SK-N-SH (cell line): Measurements from ENCODE around the gene SNX3. TPM values are rescaled to one million over a fixed set of nuclear protein-coding genes. Genes with fewer than 3 reads are reported as not detected.

Source experiments
- CTCF ChIA-PET: fragments of 300-600, 350-600 bp; formaldehyde crosslinking; extraction: SDS; loops from one replicate; lab custom pipeline; 2021; lab: Yijun Ruan, JAX
- POLR2A ChIA-PET: fragments of 350-600 bp; sonication (Branson Sonifier 250); formaldehyde crosslinking; extraction: SDS; loops from one replicate; lab custom pipeline; 2020; ENCODE audit warnings: antibody characterized with exemption, inconsistent platforms; lab: Yijun Ruan, JAX
- DNase-seq: peaks from one replicate; pipeline ENCODE4 v3.0.0; 2012
- H2AFZ ChIP-seq: fragments of 200-600 bp; sonication (generic); 2 replicates; pipeline ENCODE4 v1.8.1; 2016; ENCODE audit warnings: antibody characterized with exemption, mild to moderate bottlenecking, low read depth
- H3F3A ChIP-seq: fragments of 200-600 bp; sonication (generic); replicated peaks from 2 replicates; pipeline ENCODE3; 2016; ENCODE audit warnings: antibody characterized with exemption, mild to moderate bottlenecking; ENCODE audit not compliant: insufficient read depth
- H3K27ac ChIP-seq, 2 experiments: fragments of 200-500 bp in 1 of 2; fragments of 200-600 bp in 1 of 2; sonication (Bioruptor generic) in 1 of 2; sonication (generic), shearing (Covaris generic) in 1 of 2; 2 replicates each; pipeline versions ENCODE4 v1.5.1 to v1.6.1; 2014 to 2016; ENCODE audit warnings: low read depth in 2 of 2, inconsistent platforms in 1 of 2, low read length in 1 of 2, mild to moderate bottlenecking in 1 of 2, mixed read lengths in 1 of 2
- H3K27me3 ChIP-seq: fragments of 200-600 bp; sonication (generic), shearing (Covaris generic); 2 replicates; pipeline ENCODE4 v1.6.1; 2016; ENCODE audit warnings: mixed run types; ENCODE audit not compliant: insufficient read depth
- H3K36me3 ChIP-seq, 2 experiments: fragments of 200-500 bp in 1 of 2; fragments of 200-600 bp in 1 of 2; sonication (Bioruptor generic) in 1 of 2; sonication (generic) in 1 of 2; replicated peaks in 1 of 2; 2 replicates each; pipeline versions ENCODE3 to v1.5.1; 2014 to 2016; ENCODE audit warnings: low read length in 1 of 2, mild to moderate bottlenecking in 1 of 2; ENCODE audit not compliant: insufficient read depth in 2 of 2, control insufficient read depth in 1 of 2
- H3K4me1 ChIP-seq, 2 experiments: fragments of 200-500 bp in 1 of 2; fragments of 200-600 bp in 1 of 2; sonication (Bioruptor generic) in 1 of 2; sonication (generic), shearing (Covaris generic) in 1 of 2; 2 replicates each; pipeline versions ENCODE4 v1.5.1 to v1.6.1; 2014 to 2016; ENCODE audit warnings: low read depth in 1 of 2, low read length in 1 of 2, mixed run types in 1 of 2; ENCODE audit not compliant: insufficient read depth in 2 of 2, control insufficient read depth in 1 of 2
- H3K4me2 ChIP-seq: fragments of 200-600 bp; sonication (generic), shearing (Covaris generic); 2 replicates; pipeline ENCODE4 v1.6.1; 2017; ENCODE audit warnings: mixed run types
- H3K4me3 ChIP-seq, 2 experiments: fragments of 200-500 bp in 1 of 2; fragments of 200-600 bp in 1 of 2; sonication (Bioruptor generic) in 1 of 2; sonication (generic), shearing (Covaris generic) in 1 of 2; 2 replicates each; pipeline versions ENCODE4 v1.5.1 to v1.8.1; 2014 to 2016; ENCODE audit warnings: low read depth in 2 of 2, inconsistent platforms in 1 of 2, low read length in 1 of 2, mild to moderate bottlenecking in 1 of 2, mixed read lengths in 1 of 2, moderate library complexity in 1 of 2
- H3K79me2 ChIP-seq: fragments of 200-600 bp; sonication (generic); 2 replicates; pipeline ENCODE4 v1.8.1; 2017; ENCODE audit warnings: mild to moderate bottlenecking; ENCODE audit not compliant: insufficient read depth
- H3K9ac ChIP-seq: fragments of 200-600 bp; sonication (generic); 2 replicates; pipeline ENCODE4 v1.6.1; 2017; ENCODE audit warnings: mixed run types
- H3K9me2 ChIP-seq: fragments of 200-600 bp; sonication (generic); 2 replicates; pipeline ENCODE4 v1.6.1; 2017; ENCODE audit warnings: mixed run types
- H3K9me3 ChIP-seq: fragments of 200-600 bp; sonication (generic); 2 replicates; pipeline ENCODE4 v1.6.1; 2017; ENCODE audit warnings: mixed run types, mild to moderate bottlenecking, moderate library complexity
- H4K20me1 ChIP-seq: fragments of 200-600 bp; sonication (generic); 2 replicates; pipeline ENCODE4 v1.6.1; 2017; ENCODE audit warnings: mild to moderate bottlenecking, mixed run types; ENCODE audit not compliant: insufficient read depth
- CTCF ChIP-seq: fragments of 200-600 bp; sonication (generic); IDR thresholded peaks from 2 replicates; pipeline ENCODE4 v1.6.1; 2017; ENCODE audit warnings: antibody characterized with exemption, mild to moderate bottlenecking, moderate library complexity
- EZH2phosphoT487 ChIP-seq: fragments of 200-600 bp; sonication (generic); IDR thresholded peaks from 2 replicates; pipeline ENCODE4 v1.6.1; 2017; ENCODE audit warnings: low read depth, mixed run types, mild to moderate bottlenecking, antibody characterized with exemption, moderate library complexity, borderline replicate concordance
- FOXM1 ChIP-seq: IDR thresholded peaks from 2 replicates; pipeline ENCODE4 v1.4.0; 2012; ENCODE audit warnings: low read depth, mild to moderate bottlenecking
- GATA2 ChIP-seq: sonication (generic); formaldehyde crosslinking; IDR thresholded peaks from 2 replicates; pipeline ENCODE4 v1.5.0; 2020; ENCODE audit warnings: mild to moderate bottlenecking, missing genetic modification reagents
- MEF2A ChIP-seq: IDR thresholded peaks from 2 replicates; pipeline ENCODE4 v1.4.0; 2012; ENCODE audit warnings: low read depth, borderline replicate concordance
- MXI1 ChIP-seq: IDR thresholded peaks from 2 replicates; pipeline ENCODE4 v1.6.1; 2012; ENCODE audit warnings: mild to moderate bottlenecking, low read depth, low read length, improper control_type of control experiment
- POLR2AphosphoS5 ChIP-seq: IDR thresholded peaks from 2 replicates; pipeline ENCODE4 v1.6.1; 2012; ENCODE audit warnings: low read depth, low read length
- RCOR1 ChIP-seq: fragments of 150-350 bp; IDR thresholded peaks from 2 replicates; pipeline ENCODE4 v1.6.1; 2017; ENCODE audit warnings: antibody characterized with exemption, low read length
- RFX5 ChIP-seq: IDR thresholded peaks from 2 replicates; pipeline ENCODE4 v1.6.1; 2012; ENCODE audit warnings: mild to moderate bottlenecking, improper control_type of control experiment, low read length
- RXRA ChIP-seq: IDR thresholded peaks from 2 replicates; pipeline ENCODE4 v1.4.0; 2012; ENCODE audit warnings: low read depth, mild to moderate bottlenecking, borderline replicate concordance
- TAF1 ChIP-seq: IDR thresholded peaks from 2 replicates; pipeline ENCODE4 v1.6.1; 2012; ENCODE audit warnings: low read depth, mild to moderate bottlenecking, low read length, moderate library complexity, borderline replicate concordance
- TCF12 ChIP-seq: IDR thresholded peaks from 2 replicates; pipeline ENCODE4 v1.4.0; 2012
- USF1 ChIP-seq: IDR thresholded peaks from 2 replicates; pipeline ENCODE4 v1.4.0; 2012; ENCODE audit warnings: low read depth, borderline replicate concordance
- USF2 ChIP-seq: fragments of 150-350 bp; IDR thresholded peaks from 2 replicates; pipeline ENCODE4 v1.6.1; 2017; ENCODE audit warnings: antibody characterized with exemption, low read length, low read depth, borderline replicate concordance
- WGBS: methylation state at CpG from one replicate; pipeline ENCODE4 v1.1.6; 2017; ENCODE audit warnings: low lambda C conversion rate; 5-methylcytosine and 5-hydroxymethylcytosine counted together
- polyA plus RNA-seq, 3 experiments: library from polyadenylated mRNA; depleted of rRNA; stranded (reverse); fragments of >200 nt; gene quantifications; 2 replicates each; pipeline ENCODE4 v1.2.3, GENCODE V29; 2012

SNX3 gene
- polyA plus RNA-seq, 1 of the 3 experiments (the other 2 are of a cell fraction) = 105 TPM

GRCh38 chr6:108169464-108170331 is 91.1 kb downstream of the SNX3 start:
- ChIA-PET POLR2A (no interaction called here), CTCF (interaction anchor here (1.4 to 2.5 kb wide), 2 partner anchors 10 to 13 kb away, joined by 4 to 11 read pairs; no protein-coding TSS in a partner anchor)
- no peaks in the 10 kb centered on the region for H4K20me1 ChIP-seq
- 81% methylated on average over 52 of the region's 55 CpGs for WGBS
- no peak overlapping the region for H3K9ac ChIP-seq
- H3K27me3 ChIP-seq = peaks cover 25% of the 10 kb centered on the region
- no peak overlapping the region for H3K27ac ChIP-seq
- H3K9me3 ChIP-seq = no peaks in the 10 kb centered on the region
- no peak overlapping the region for H3K4me3 ChIP-seq
- no peak overlapping the region for H3K4me2 ChIP-seq
- TF ChIP-seq FOXM1 = no peak
- no peak for TF ChIP-seq CTCF
- TF ChIP-seq RXRA = no peak
- TF ChIP-seq MXI1 = no peak
- TF ChIP-seq POLR2AphosphoS5 = no peak
- no peak for TF ChIP-seq MEF2A
- no peak for TF ChIP-seq TAF1
- no peak for TF ChIP-seq EZH2phosphoT487
- TF ChIP-seq USF2 = no peak
- no peak for TF ChIP-seq RCOR1
- TF ChIP-seq GATA2 (CRISPR knock-in tag) = no peak
- TF ChIP-seq USF1 = no peak
- TF ChIP-seq RFX5 = no peak
- TF ChIP-seq TCF12 = no peak
- H2AFZ ChIP-seq = no peak overlapping the region
- no peaks in the 10 kb centered on the region for H3K9me2 ChIP-seq
- no peaks in the 10 kb centered on the region for H3K36me3 ChIP-seq
- no peak for DNase-seq
- H3K79me2 ChIP-seq = no peaks in the 10 kb centered on the region
- H3K4me1 ChIP-seq = peaks cover 0 to 15% of the 10 kb centered on the region in 2 experiments; a peak in 1 of 4 replicates
- H3F3A ChIP-seq = no peaks in the 10 kb centered on the region
